Right ventricle myocardium inferior (tissue), 1 donor: ENCODE measurements around the gene CD3E. TPM values are rescaled to one million over a fixed set of nuclear protein-coding genes. Genes with fewer than 3 reads are reported as not detected.

Experiments used
- ATAC-seq: fragments of 200-7000 bp; cut with Tn5 transposase; one replicate; pipeline ENCODE4 v1.9.1; 2020; ENCODE audit warnings: mild to moderate bottlenecking, moderate library complexity
- DNase-seq: peaks from one replicate; pipeline ENCODE4 v3.0.0; 2021; ENCODE audit errors: missing footprints
- intact Hi-C: fragments of 100-400 bp; cut with DNase I; formaldehyde crosslinking; loops from one replicate; pipeline ENCODE4 v1.11.0; 2022
- total RNA-seq: library from RNA; stranded (reverse); fragmentation: NEBNext Ultra II Directional; extraction: Animal tissue kit (Norgen Biotek cat#: 25700); gene quantifications from one replicate; pipeline ENCODE4 v1.2.1, GENCODE V29; 2021
- donor health status: DM: no; HTN: yes; CAD: no; lungs with severe emphysema.

Gene CD3E
- total RNA-seq, 1 donor from 2014 or later: 0.70 TPM

- no peak for ATAC-seq
- intact Hi-C loops: no loop called here
- no peak for DNase-seq
These were observed 13.6 kb downstream of the CD3E start for GRCh38 chr11:118318124-118318523.

- intact Hi-C loops: no loop called here
- ATAC-seq (no peak), DNase-seq (no peak)
These were observed 14.2 kb downstream of the CD3E start for GRCh38 chr11:118318581-118319336.

GRCh38 chr11:118319337-118319707, 14.8 kb downstream of the CD3E start:
- intact Hi-C loops: no loop called here
- DNase-seq (no peak), ATAC-seq (peak; percentile 43)

GRCh38 chr11:118320515-118320914, 16.0 kb downstream of the CD3E start:
- no peak for ATAC-seq
- DNase-seq: no peak
- intact Hi-C loops: no loop called here

- no peak for ATAC-seq
- DNase-seq: no peak
- intact Hi-C loops: no loop called here
These were observed 17.0 kb downstream of the CD3E start for GRCh38 chr11:118321386-118322082.

GRCh38 chr11:118322721-118323120, 18.2 kb downstream of the CD3E start:
- no peak for DNase-seq
- no peak for ATAC-seq
- intact Hi-C loops: no loop called here

- intact Hi-C loops: no loop called here
- no peak for ATAC-seq
These were observed 20.8 kb downstream of the CD3E start for GRCh38 chr11:118325283-118325682.

GRCh38 chr11:118328745-118329144, 24.2 kb downstream of the CD3E start:
- intact Hi-C loops: no loop called here
- no peak for DNase-seq
- ATAC-seq: no peak

More at GRCh38 chr11:118325283-118325682, 20.8 kb downstream of the CD3E start:
- no peak for DNase-seq

- no peak for ATAC-seq
- intact Hi-C loops: no loop called here
- no peak for DNase-seq
These were observed 30.2 kb downstream of the CD3E start for GRCh38 chr11:118334745-118335144.

- no peak for DNase-seq
- intact Hi-C loops: no loop called here
- no peak for ATAC-seq
These were observed 34.1 kb downstream of the CD3E start for GRCh38 chr11:118338637-118339061.

- DNase-seq: no peak
These were observed 34.9 kb downstream of the CD3E start for GRCh38 chr11:118339281-118339961.

GRCh38 chr11:118340449-118340848, 35.9 kb downstream of the CD3E start:
- DNase-seq: no peak
- ATAC-seq: no peak
- intact Hi-C loops: no loop called here

More at GRCh38 chr11:118339281-118339961, 34.9 kb downstream of the CD3E start:
- intact Hi-C loops: no loop called here
- no peak for ATAC-seq

GRCh38 chr11:118341261-118341660, 36.7 kb downstream of the CD3E start:
- intact Hi-C loops: no loop called here
- ATAC-seq: no peak
- DNase-seq: no peak

- DNase-seq: no peak
- ATAC-seq: no peak
- intact Hi-C loops: no loop called here
These were observed 37.4 kb downstream of the CD3E start for GRCh38 chr11:118341815-118342489.

- DNase-seq (no peak), ATAC-seq (no peak)
- intact Hi-C loops: no loop called here
These were observed 38.1 kb downstream of the CD3E start, which contains the start of gene CD3D for GRCh38 chr11:118342503-118343161. CD3D (minus strand) TSS chr11:118342705; CDS start chr11:118342607, 98 bp downstream.

- DNase-seq (no peak), ATAC-seq (no peak)
- intact Hi-C loops: no loop called here
These were observed 38.7 kb downstream of the CD3E start for GRCh38 chr11:118343248-118343647.

- intact Hi-C loops: no loop called here
- ATAC-seq: no peak
- DNase-seq: no peak
These were observed 39.5 kb downstream of the CD3E start, which contains the start of gene CD3G for GRCh38 chr11:118343981-118344515. CD3G (plus strand) TSS chr11:118344344; CDS start chr11:118344424, 80 bp downstream.

- DNase-seq (no peak), ATAC-seq (no peak)
- intact Hi-C loops: no loop called here
These were observed 44.9 kb downstream of the CD3E start for GRCh38 chr11:118349475-118349874.
